ENCODE data around the gene RTP3. TPM values are rescaled to one million over a fixed set of nuclear protein-coding genes. Genes with fewer than 3 reads are reported as not detected.

Gene RTP3
- total and polyA plus RNA-seq, 2 donors (not counting 1 experiment from before 2014, with no cell fraction given), result not detected

GRCh38 chr3:46505953-46506352 is 8.2 kb downstream of the RTP3 start:
- Histone ChIP-seq H3K79me2 (ENCODE audit: control insufficient read depth, insufficient read depth, low read length) (no peaks in the 10 kb centered on the region), H4K20me1 (ENCODE audit: control insufficient read depth, insufficient read depth, low read length, poor library complexity, severe bottlenecking) (no peaks in the 10 kb centered on the region), H3K4me3 (ENCODE audit: control extremely low read depth in 1 of 5, extremely low read depth in 1 of 5, insufficient read depth in 1 of 5, low read depth in 2 of 5, low read length in 4 of 5) (no peak overlapping the region), H3K27ac (ENCODE audit: low read length in 2 of 2) (no peak overlapping the region), H2AFZ (ENCODE audit: insufficient read depth, low read depth, low read length, poor library complexity, severe bottlenecking) (no peak overlapping the region), H3K9ac (ENCODE audit: low read length) (no peak overlapping the region), H3K36me3 (replicated peaks in 1 of 2; ENCODE audit: control extremely low read depth in 1 of 2, control insufficient read depth in 1 of 2, extremely low read depth in 1 of 2, insufficient read depth in 2 of 2, low read length in 1 of 2) (no peaks in the 10 kb centered on the region), H3K4me2 (replicated peaks; ENCODE audit: low read depth, low read length, poor library complexity, severe bottlenecking) (no peak overlapping the region), H3K9me3 (ENCODE audit: control extremely low read depth in 1 of 3, control insufficient read depth in 2 of 3, insufficient read depth in 1 of 3, low read length in 2 of 3) (peaks cover 0 to 16% (median 0%) of the 10 kb centered on the region in 3 donors), H3K4me1 (ENCODE audit: control insufficient read depth in 2 of 2, insufficient read depth in 2 of 2, low read length in 2 of 2) (peaks cover 8 to 15% of the 10 kb centered on the region in 2 donors), H3K27me3 (replicated peaks in 1 of 4; ENCODE audit: control extremely low read depth in 1 of 4, control insufficient read depth in 3 of 4, insufficient read depth in 4 of 4, low read length in 3 of 4) (peaks cover 0 to 5% (median 0%) of the 10 kb centered on the region in 4 experiments)
- POLR2A ChIA-PET, result no interaction called here
- intact Hi-C loops (cut with micrococcal nuclease), result no loop called here
- CTCF ChIA-PET, result interaction anchor here (1.4 kb wide), 1 partner anchor 52 kb away, joined by 3 read pairs; no protein-coding TSS in a partner anchor
- 96% methylated on average over 10 of the region's 10 CpGs for WGBS (ENCODE audit: insufficient coverage)
- no peak overlapping the region for H3K27ac Mint-ChIP-seq
- peaks cover 6% of the 10 kb centered on the region for H3K9me3 Mint-ChIP-seq (ENCODE audit: insufficient read depth)
- H3K4me1 Mint-ChIP-seq, result peaks cover 31% of the 10 kb centered on the region
- no peak overlapping the region for H3K4me3 Mint-ChIP-seq
- H3K27me3 Mint-ChIP-seq, result no peaks in the 10 kb centered on the region
- no peak for ATAC-seq (ENCODE audit: low read depth)
- no peak for TF ChIP-seq EZH2 (IDR thresholded peaks at IDR 0.05; ENCODE audit: borderline replicate concordance, insufficient read depth, low read depth, low read length, poor library complexity, severe bottlenecking)
- TF ChIP-seq, protein P1, sequence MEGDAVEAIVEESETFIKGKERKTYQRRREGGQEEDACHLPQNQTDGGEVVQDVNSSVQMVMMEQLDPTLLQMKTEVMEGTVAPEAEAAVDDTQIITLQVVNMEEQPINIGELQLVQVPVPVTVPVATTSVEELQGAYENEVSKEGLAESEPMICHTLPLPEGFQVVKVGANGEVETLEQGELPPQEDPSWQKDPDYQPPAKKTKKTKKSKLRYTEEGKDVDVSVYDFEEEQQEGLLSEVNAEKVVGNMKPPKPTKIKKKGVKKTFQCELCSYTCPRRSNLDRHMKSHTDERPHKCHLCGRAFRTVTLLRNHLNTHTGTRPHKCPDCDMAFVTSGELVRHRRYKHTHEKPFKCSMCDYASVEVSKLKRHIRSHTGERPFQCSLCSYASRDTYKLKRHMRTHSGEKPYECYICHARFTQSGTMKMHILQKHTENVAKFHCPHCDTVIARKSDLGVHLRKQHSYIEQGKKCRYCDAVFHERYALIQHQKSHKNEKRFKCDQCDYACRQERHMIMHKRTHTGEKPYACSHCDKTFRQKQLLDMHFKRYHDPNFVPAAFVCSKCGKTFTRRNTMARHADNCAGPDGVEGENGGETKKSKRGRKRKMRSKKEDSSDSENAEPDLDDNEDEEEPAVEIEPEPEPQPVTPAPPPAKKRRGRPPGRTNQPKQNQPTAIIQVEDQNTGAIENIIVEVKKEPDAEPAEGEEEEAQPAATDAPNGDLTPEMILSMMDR (IDR thresholded peaks at IDR 0.05), result no peak
- DNase-seq, result no peak

DNA sequence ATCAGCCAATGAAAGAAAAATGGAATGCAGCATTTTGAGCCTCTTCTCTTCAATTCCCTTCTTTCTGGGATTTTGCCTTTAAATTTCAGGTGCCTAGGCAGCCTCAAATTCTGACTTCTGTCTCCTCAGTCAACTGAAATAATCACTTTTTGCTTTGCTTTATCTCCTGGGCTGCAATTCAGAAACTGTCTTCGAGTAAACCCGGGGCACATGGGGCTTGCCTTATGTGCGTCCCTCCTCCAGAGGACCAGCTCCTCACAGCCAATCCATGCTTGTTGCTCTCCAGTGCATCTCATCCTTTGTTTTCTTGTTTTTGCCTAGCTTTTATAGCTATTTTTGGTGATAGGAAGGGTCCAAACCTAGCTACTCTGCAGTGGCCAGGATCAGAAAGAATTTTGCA is 8.8 kb downstream of the RTP3 start:
- Histone ChIP-seq H3K9me3 (ENCODE audit: control extremely low read depth in 1 of 3, control insufficient read depth in 2 of 3, insufficient read depth in 1 of 3, low read length in 2 of 3) (peaks cover 0 to 16% (median 0%) of the 10 kb centered on the region in 3 donors), H4K20me1 (ENCODE audit: control insufficient read depth, insufficient read depth, low read length, poor library complexity, severe bottlenecking) (no peaks in the 10 kb centered on the region), H3K4me2 (replicated peaks; ENCODE audit: low read depth, low read length, poor library complexity, severe bottlenecking) (no peak overlapping the region), H3K27ac (ENCODE audit: low read length in 2 of 2) (no peak overlapping the region), H3K36me3 (replicated peaks in 1 of 2; ENCODE audit: control extremely low read depth in 1 of 2, control insufficient read depth in 1 of 2, extremely low read depth in 1 of 2, insufficient read depth in 2 of 2, low read length in 1 of 2) (no peaks in the 10 kb centered on the region), H3K4me3 (ENCODE audit: control extremely low read depth in 1 of 5, extremely low read depth in 1 of 5, insufficient read depth in 1 of 5, low read depth in 2 of 5, low read length in 4 of 5) (no peak overlapping the region), H3K4me1 (ENCODE audit: control insufficient read depth in 2 of 2, insufficient read depth in 2 of 2, low read length in 2 of 2) (peaks cover 2 to 9% of the 10 kb centered on the region in 2 donors), H3K79me2 (ENCODE audit: control insufficient read depth, insufficient read depth, low read length) (no peaks in the 10 kb centered on the region), H2AFZ (ENCODE audit: insufficient read depth, low read depth, low read length, poor library complexity, severe bottlenecking) (no peak overlapping the region), H3K27me3 (replicated peaks in 1 of 4; ENCODE audit: control extremely low read depth in 1 of 4, control insufficient read depth in 3 of 4, insufficient read depth in 4 of 4, low read length in 3 of 4) (peaks cover 0 to 5% (median 0%) of the 10 kb centered on the region in 4 experiments), H3K9ac (ENCODE audit: low read length) (no peak overlapping the region)
- no peak for ATAC-seq (ENCODE audit: low read depth)
- Mint-ChIP-seq H3K9me3 (ENCODE audit: insufficient read depth) (peaks cover 6% of the 10 kb centered on the region), H3K4me1 (peaks cover 26% of the 10 kb centered on the region), H3K27ac (no peak overlapping the region), H3K4me3 (no peak overlapping the region), H3K27me3 (no peaks in the 10 kb centered on the region)
- POLR2A ChIA-PET, result no interaction called here
- CTCF ChIA-PET, result interaction anchor here (1.0 to 1.4 kb wide), 2 partner anchors 14 to 52 kb away, joined by 3 read pairs; no protein-coding TSS in a partner anchor
- intact Hi-C loops (cut with micrococcal nuclease), result no loop called here
- TF ChIP-seq EZH2 (IDR thresholded peaks at IDR 0.05; ENCODE audit: borderline replicate concordance, insufficient read depth, low read depth, low read length, poor library complexity, severe bottlenecking), result no peak
- TF ChIP-seq, protein P1 (IDR thresholded peaks at IDR 0.05), result no peak
- no peak for DNase-seq
- 60% methylated on average over 1 of the region's 3 CpGs for WGBS (ENCODE audit: insufficient coverage)

All from B cell (primary cell).